IMR-90 (cell line): ENCODE results near the gene NTM. TPM values are rescaled to one million over a fixed set of nuclear protein-coding genes. Genes with fewer than 3 reads are reported as not detected.

ENCODE experiments used
- ATAC-seq: fragments of 200-7000 bp; cut with Tn5 transposase; 2 replicates; pipeline ENCODE4 v1.9.1; 2020; ENCODE audit warnings: low read depth, mild to moderate bottlenecking, moderate library complexity
- BruUV-seq: library from RNA; stranded (reverse); fragments of 400-500 nt; replicated peaks from 2 replicates; lab custom pipeline; 2021; lab: Mats Ljungman, UMichigan
- CTCF ChIA-PET: fragments of 300-600 bp; formaldehyde crosslinking; extraction: SDS; loops from one replicate; lab custom pipeline; 2021; ENCODE audit warnings: antibody characterized with exemption; lab: Yijun Ruan, JAX
- POLR2A ChIA-PET: fragments of 300-600 bp; sonication (Branson Sonifier 250); formaldehyde crosslinking; loops from one replicate; lab custom pipeline; 2022; ENCODE audit warnings: antibody characterized with exemption; ENCODE audit not compliant: unreplicated experiment; lab: Charles Lee
- DNase-seq: peaks from one replicate; pipeline ENCODE4 v3.0.0; 2013
- H2AFZ ChIP-seq: replicated peaks from 2 replicates; pipeline ENCODE3; 2013; ENCODE audit warnings: low read length, mild to moderate bottlenecking; ENCODE audit not compliant: poor library complexity
- H2AK5ac ChIP-seq: 2 replicates; pipeline ENCODE4 v1.6.1; 2013; ENCODE audit warnings: low read depth, low read length, inconsistent platforms
- H2AK9ac ChIP-seq: replicated peaks from 2 replicates; pipeline ENCODE3; 2013; ENCODE audit warnings: mild to moderate bottlenecking, low read depth, low read length, moderate library complexity; ENCODE audit not compliant: poor library complexity
- H2BK120ac ChIP-seq: 2 replicates; pipeline ENCODE4 v1.6.1; 2013; ENCODE audit warnings: low read depth, low read length, inconsistent platforms
- H2BK15ac ChIP-seq: 3 replicates; pipeline ENCODE4 v1.6.1; 2013; ENCODE audit warnings: low read depth, low read length, inconsistent platforms
- H2BK20ac ChIP-seq: 2 replicates; pipeline ENCODE4 v1.6.1; 2013; ENCODE audit warnings: low read depth, mild to moderate bottlenecking, inconsistent platforms, low read length, moderate library complexity
- H2BK5ac ChIP-seq: 2 replicates; pipeline ENCODE4 v1.6.1; 2013; ENCODE audit warnings: mild to moderate bottlenecking, low read depth, low read length, inconsistent platforms; ENCODE audit not compliant: poor library complexity, severe bottlenecking
- H3K14ac ChIP-seq: replicated peaks from 2 replicates; pipeline ENCODE4 v1.6.1; 2013; ENCODE audit warnings: low read depth, low read length, inconsistent platforms
- H3K18ac ChIP-seq: 2 replicates; pipeline ENCODE4 v1.6.1; 2013; ENCODE audit warnings: low read depth, low read length, control low read depth
- H3K23ac ChIP-seq: 2 replicates; pipeline ENCODE4 v1.6.1; 2013; ENCODE audit warnings: low read depth, low read length, inconsistent platforms
- H3K27ac ChIP-seq: 2 replicates; pipeline ENCODE4 v1.5.1; 2013; ENCODE audit warnings: mild to moderate bottlenecking, control low read depth, low read length; ENCODE audit not compliant: insufficient read depth
- H3K27me3 ChIP-seq: 2 replicates; pipeline ENCODE4 v1.6.1; 2013; ENCODE audit warnings: low read length; ENCODE audit not compliant: control insufficient read depth, insufficient read depth
- H3K36me3 ChIP-seq: 2 replicates; pipeline ENCODE4 v1.6.1; 2013; ENCODE audit warnings: low read length, mixed read lengths; ENCODE audit not compliant: control insufficient read depth, insufficient read depth
- H3K4ac ChIP-seq: 2 replicates; pipeline ENCODE4 v1.6.1; 2013; ENCODE audit warnings: low read depth, low read length, inconsistent platforms
- H3K4me1 ChIP-seq: 2 replicates; pipeline ENCODE4 v1.6.1; 2013; ENCODE audit warnings: low read length, mixed read lengths; ENCODE audit not compliant: control insufficient read depth, insufficient read depth
- H3K4me2 ChIP-seq: 2 replicates; pipeline ENCODE4 v1.6.1; 2013; ENCODE audit warnings: low read depth, mild to moderate bottlenecking, control low read depth, low read length, moderate library complexity
- H3K4me3 ChIP-seq: 2 replicates; pipeline ENCODE4 v1.5.1; 2013; ENCODE audit warnings: low read depth, mild to moderate bottlenecking, control low read depth, low read length, moderate library complexity; ENCODE audit not compliant: insufficient read depth
- H3K56ac ChIP-seq: 2 replicates; pipeline ENCODE4 v1.6.1; 2013; ENCODE audit warnings: low read length, inconsistent platforms; ENCODE audit not compliant: insufficient read depth; ENCODE audit errors: extremely low read depth
- H3K79me1 ChIP-seq, 2 experiments: 2 replicates each; pipeline ENCODE4 v1.6.1; 2013; ENCODE audit warnings: low read length in 2 of 2, inconsistent platforms in 1 of 2, low read depth in 1 of 2
- H3K9ac ChIP-seq: 2 replicates; pipeline ENCODE4 v1.6.1; 2013; ENCODE audit warnings: low read depth, low read length, control low read depth
- H3K9me1 ChIP-seq: 2 replicates; pipeline ENCODE4 v1.6.1; 2013; ENCODE audit warnings: low read length, inconsistent platforms; ENCODE audit not compliant: insufficient read depth
- H3K9me3 ChIP-seq: 2 replicates; pipeline ENCODE4 v1.6.1; 2013; ENCODE audit warnings: low read length; ENCODE audit not compliant: control insufficient read depth, insufficient read depth
- H4K20me1 ChIP-seq: 2 replicates; pipeline ENCODE4 v1.6.1; 2013; ENCODE audit warnings: low read length, inconsistent platforms; ENCODE audit not compliant: insufficient read depth
- H4K5ac ChIP-seq: 2 replicates; pipeline ENCODE4 v1.6.1; 2013; ENCODE audit warnings: mild to moderate bottlenecking, low read depth, low read length, control low read depth
- H4K8ac ChIP-seq, 2 experiments: 2 replicates each; pipeline ENCODE4 v1.6.1; 2013; ENCODE audit warnings: low read depth in 2 of 2, low read length in 2 of 2, control low read depth in 1 of 2, inconsistent platforms in 1 of 2
- H4K91ac ChIP-seq: 2 replicates; pipeline ENCODE4 v1.6.1; 2013; ENCODE audit warnings: low read depth, low read length, inconsistent platforms; ENCODE audit not compliant: insufficient read depth
- FOS ChIP-seq: fragments of 150-350 bp; IDR thresholded peaks from 2 replicates; pipeline ENCODE4 v1.6.1; 2016; ENCODE audit warnings: low read depth, low read length
- POLR2A ChIP-seq: IDR thresholded peaks from 2 replicates; pipeline ENCODE4 v1.6.1; 2012; ENCODE audit warnings: mild to moderate bottlenecking, low read depth, low read length
- RCOR1 ChIP-seq: IDR thresholded peaks from 2 replicates; pipeline ENCODE4 v1.6.1; 2012; ENCODE audit warnings: mild to moderate bottlenecking, low read length, improper control_type of control experiment; ENCODE audit not compliant: insufficient replicate concordance
- SMC3 ChIP-seq: fragments of 150-350 bp; IDR thresholded peaks from 2 replicates; pipeline ENCODE4 v1.6.1; 2016; ENCODE audit warnings: low read depth, mild to moderate bottlenecking, antibody characterized with exemption, low read length, moderate library complexity
- WGBS, 2 experiments: methylation state at CpG; one replicate each; pipeline versions ENCODE4 v1.1.5 to v1.1.7; 2013; ENCODE audit warnings: missing lambda C conversion rate in 2 of 2; ENCODE audit not compliant: insufficient read length in 1 of 2; ENCODE audit errors: extremely low coverage in 2 of 2; 5-methylcytosine and 5-hydroxymethylcytosine counted together
- dilution Hi-C: fragments of 300-500 bp; cut with HindIII; formaldehyde crosslinking; loops from one replicate; pipeline ENCODE4 v1.14.3; 2018; ENCODE audit warnings: low sequenced_read_pairs; ENCODE audit not compliant: unreplicated experiment
- in situ Hi-C: fragments of 300-500 bp; cut with MboI; formaldehyde crosslinking; loops from 3 replicates; pipeline ENCODE4 v1.14.3; 2019; ENCODE audit warnings: low sequenced_read_pairs, inconsistent platforms, mixed read lengths
- intact Hi-C: fragments of 100-400 bp; cut with micrococcal nuclease; formaldehyde crosslinking; loops from 2 replicates; pipeline ENCODE4 v1.10.0; 2022
- polyA plus RNA-seq, 3 experiments: library from polyadenylated mRNA; depleted of rRNA; stranded (reverse); fragments of >200 nt; gene quantifications; 2 replicates each; pipeline ENCODE4 v1.2.3, GENCODE V29; 2012; ENCODE audit warnings: low replicate concordance in 1 of 3
- total RNA-seq: library from RNA; depleted of rRNA; stranded (reverse); fragments of >200 nt; gene quantifications from 2 replicates; pipeline ENCODE4 v1.2.3, GENCODE V29; 2012

Gene NTM
- total and polyA plus RNA-seq, 2 of the 4 experiments (the other 2 are of a cell fraction): 19.5 to 25.5 TPM

- H3K14ac ChIP-seq: no peak overlapping the region
- H3K23ac ChIP-seq: no peak overlapping the region
- H2BK120ac ChIP-seq: no peak overlapping the region
- BruUV-seq: no TSS peak
- intact Hi-C loops: no loop called here
- no peak overlapping the region for H3K4me3 ChIP-seq
- no peak overlapping the region for H3K56ac ChIP-seq
- no peak overlapping the region for H4K5ac ChIP-seq
- no peak overlapping the region for H4K8ac ChIP-seq
- H2AFZ ChIP-seq: no peak overlapping the region
- TF ChIP-seq RCOR1 (no peak), FOS (no peak), SMC3 (no peak), POLR2A (no peak)
- H2BK15ac ChIP-seq: no peak overlapping the region
- no peak for DNase-seq
- H3K9me1 ChIP-seq: no peaks in the 10 kb centered on the region
- ChIA-PET POLR2A (no interaction called here), CTCF (no interaction called here)
- H3K27me3 ChIP-seq: peaks cover 5% of the 10 kb centered on the region
- H3K79me1 ChIP-seq: no peaks in the 10 kb centered on the region
- dilution Hi-C loops: no loop called here
- H3K4me1 ChIP-seq: no peaks in the 10 kb centered on the region
- in situ Hi-C loops: no loop called here
- no peak overlapping the region for H2AK9ac ChIP-seq
- no peak overlapping the region for H3K4ac ChIP-seq
- no peaks in the 10 kb centered on the region for H3K36me3 ChIP-seq
- WGBS, 2 experiments: 80% methylated on average over 1 of the region's 6 CpGs; no CpG with 5 or more reads in 1 of the 2 experiments
- no peaks in the 10 kb centered on the region for H3K9me3 ChIP-seq
- no peak overlapping the region for H2AK5ac ChIP-seq
- H4K20me1 ChIP-seq: no peaks in the 10 kb centered on the region
- no peak for ATAC-seq
- no peak overlapping the region for H3K4me2 ChIP-seq
- H2BK5ac ChIP-seq: no peak overlapping the region
- no peak overlapping the region for H4K91ac ChIP-seq
- H3K9ac ChIP-seq: no peak overlapping the region
- H3K18ac ChIP-seq: no peak overlapping the region
- H3K27ac ChIP-seq: no peak overlapping the region
- no peak overlapping the region for H2BK20ac ChIP-seq
Measured at GRCh38 chr11:131593301-131593700, 222.9 kb downstream of the NTM start.
